Testis (tissue), 2 donors: ENCODE results near the gene LIN7C.

Source experiments
- POLR2A ChIP-seq: fragments of 450-650 bp; IDR thresholded peaks from one replicate; pipeline ENCODE4 v1.6.1; 2017; ENCODE audit warnings: antibody characterized with exemption, mild to moderate bottlenecking, moderate library complexity
- TF ChIP-seq, protein P1 (sequence below), 3 experiments: fragments of 450-650 bp in 2 of 3; fragments of 200-600 bp in 1 of 3; sonication (generic) in 1 of 3; IDR thresholded peaks; one replicate each; pipeline ENCODE4 v1.5.1; 2016 to 2019; ENCODE audit warnings: antibody characterized with exemption in 3 of 3, mild to moderate bottlenecking in 2 of 3, moderate library complexity in 1 of 3

DNA sequence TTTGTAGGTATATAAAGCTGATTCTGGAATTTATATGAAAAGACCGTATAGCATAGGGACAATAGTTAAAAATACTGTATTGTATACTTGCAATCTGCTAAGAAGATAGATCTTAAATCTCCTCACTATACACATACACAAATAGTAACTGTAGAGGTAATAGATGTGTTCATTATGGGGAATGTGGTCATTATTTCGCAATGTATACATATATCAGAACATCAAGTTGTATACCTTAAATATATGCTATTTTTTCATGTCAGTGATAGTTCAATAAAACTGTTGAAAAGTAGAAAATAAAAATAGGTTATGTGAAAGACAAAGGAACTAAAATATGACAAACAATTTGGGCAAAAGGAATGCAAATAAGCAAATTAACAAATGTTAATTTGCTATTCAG lies 35.2 kb upstream of the LIN7C start:
- TF ChIP-seq, protein P1, sequence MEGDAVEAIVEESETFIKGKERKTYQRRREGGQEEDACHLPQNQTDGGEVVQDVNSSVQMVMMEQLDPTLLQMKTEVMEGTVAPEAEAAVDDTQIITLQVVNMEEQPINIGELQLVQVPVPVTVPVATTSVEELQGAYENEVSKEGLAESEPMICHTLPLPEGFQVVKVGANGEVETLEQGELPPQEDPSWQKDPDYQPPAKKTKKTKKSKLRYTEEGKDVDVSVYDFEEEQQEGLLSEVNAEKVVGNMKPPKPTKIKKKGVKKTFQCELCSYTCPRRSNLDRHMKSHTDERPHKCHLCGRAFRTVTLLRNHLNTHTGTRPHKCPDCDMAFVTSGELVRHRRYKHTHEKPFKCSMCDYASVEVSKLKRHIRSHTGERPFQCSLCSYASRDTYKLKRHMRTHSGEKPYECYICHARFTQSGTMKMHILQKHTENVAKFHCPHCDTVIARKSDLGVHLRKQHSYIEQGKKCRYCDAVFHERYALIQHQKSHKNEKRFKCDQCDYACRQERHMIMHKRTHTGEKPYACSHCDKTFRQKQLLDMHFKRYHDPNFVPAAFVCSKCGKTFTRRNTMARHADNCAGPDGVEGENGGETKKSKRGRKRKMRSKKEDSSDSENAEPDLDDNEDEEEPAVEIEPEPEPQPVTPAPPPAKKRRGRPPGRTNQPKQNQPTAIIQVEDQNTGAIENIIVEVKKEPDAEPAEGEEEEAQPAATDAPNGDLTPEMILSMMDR (IDR thresholded peaks at IDR 0.05): no peak
- no peak for TF ChIP-seq POLR2A
